Prostate gland (tissue), 2 donors: ENCODE data around the gene ERAL1. TPM values are rescaled to one million over a fixed set of nuclear protein-coding genes. Genes with fewer than 3 reads are reported as not detected.
"Not testable (repeated sequence)": the region's sequence is repeated elsewhere in the genome, so short reads cannot be mapped to it uniquely, and the experiment has no call there.

Experiments used
- DNase-seq: peaks from one replicate; pipeline ENCODE4 v3.0.0-alpha.2; 2019; ENCODE audit warnings: low spot score
- H3K27ac ChIP-seq, 2 donors: fragments of 200-600 bp; sonication (generic); 2 replicates each; pipeline ENCODE4 v1.5.1; 2017 to 2019
- H3K27me3 ChIP-seq: fragments of 200-600 bp; sonication (generic); replicated peaks from 2 replicates; pipeline ENCODE4 v1.5.1; 2019; ENCODE audit not compliant: insufficient read depth
- H3K36me3 ChIP-seq, 2 donors: fragments of 200-600 bp; sonication (generic); 1 replicate in 1 of 2; 2 replicates in 1 of 2; pipeline versions ENCODE4 v1.5.1 to v1.8.1; 2017 to 2019
- H3K4me1 ChIP-seq: fragments of 200-600 bp; sonication (generic); replicated peaks from 2 replicates; pipeline ENCODE4 v1.5.1; 2019
- H3K4me3 ChIP-seq, 2 donors: fragments of 200-600 bp; sonication (generic); 2 replicates each; pipeline ENCODE4 v1.5.1; 2017 to 2019
- H3K9me3 ChIP-seq: fragments of 200-600 bp; sonication (generic); 2 replicates; pipeline ENCODE4 v1.5.1; 2017
- CTCF ChIP-seq, 4 experiments: fragments of 200-600 bp in 2 of 4; fragments of 450-650 bp in 2 of 4; sonication (generic) in 2 of 4; IDR thresholded peaks; 1 replicate in 3 of 4; 2 replicates in 1 of 4; pipeline ENCODE4 v1.5.1; 2016 to 2019; ENCODE audit warnings: antibody characterized with exemption in 4 of 4, mild to moderate bottlenecking in 2 of 4, moderate library complexity in 2 of 4
- POLR2A ChIP-seq: fragments of 450-650 bp; IDR thresholded peaks from one replicate; pipeline ENCODE4 v1.6.1; 2016; ENCODE audit warnings: antibody characterized with exemption, mild to moderate bottlenecking
- POLR2AphosphoS5 ChIP-seq: sonication (generic); formaldehyde crosslinking; IDR thresholded peaks from one replicate; pipeline ENCODE4 v1.6.1; 2017; ENCODE audit warnings: antibody characterized with exemption
- WGBS: methylation state at CpG from one replicate; pipeline ENCODE4 v1.1.5; 2018; 5-methylcytosine and 5-hydroxymethylcytosine counted together
- intact Hi-C: fragments of 100-400 bp; cut with DNase I; formaldehyde crosslinking; loops from one replicate; pipeline ENCODE4 v1.14.2; 2022
- total RNA-seq, 2 donors: library from RNA; depleted of rRNA; stranded (reverse); fragments of >200 nt; gene quantifications; one replicate each; pipeline ENCODE4 v1.1.0, GENCODE V29; 2016

Gene ERAL1
- total RNA-seq, 2 donors from 2014 or later: 49.9 to 70.8 TPM

DNA sequence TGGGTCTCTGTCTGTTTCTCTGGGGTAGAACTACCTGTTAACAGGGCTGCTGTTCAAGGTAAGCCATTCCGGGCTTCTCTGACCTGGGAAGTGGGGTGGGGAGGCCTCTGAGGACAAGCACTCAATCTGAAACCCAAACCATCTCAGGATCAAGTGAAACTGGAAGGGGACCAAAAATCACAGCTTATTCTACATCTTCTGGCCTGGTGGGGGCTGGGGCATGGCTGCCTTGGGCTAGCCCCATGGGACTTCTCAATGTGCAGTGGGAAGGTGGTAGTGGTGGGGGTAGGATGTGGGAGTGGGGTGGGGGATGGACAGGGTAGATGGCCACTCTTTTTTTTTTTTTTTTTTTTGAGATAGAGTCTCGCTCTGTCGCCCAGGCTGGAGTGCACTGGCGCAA lies 37.2 kb downstream of the ERAL1 start:
- WGBS: 89% methylated on average over 4 of the region's 4 CpGs
- DNase-seq: no peak
- H3K4me3 ChIP-seq: no peak overlapping the region
- no peaks in the 10 kb centered on the region for H3K36me3 ChIP-seq
- no peaks in the 10 kb centered on the region for H3K27me3 ChIP-seq
- no peak for TF ChIP-seq CTCF (IDR thresholded peaks at IDR 0.05)
- no peak for TF ChIP-seq POLR2AphosphoS5
- no peak for TF ChIP-seq POLR2A
- peaks cover 4% of the 10 kb centered on the region for H3K4me1 ChIP-seq
- no peaks in the 10 kb centered on the region for H3K9me3 ChIP-seq
- intact Hi-C loops: no loop called here
- peak overlapping the region in 1 of 2 donors; percentile 17 for H3K27ac ChIP-seq

- 35% methylated on average over 16 of the region's 16 CpGs for WGBS
- Histone ChIP-seq H3K27ac (peak overlapping the region; percentile 82 to 87), H3K4me1 (peaks cover 11% of the 10 kb centered on the region)
- TF ChIP-seq POLR2AphosphoS5: peak; percentile 72
- intact Hi-C loops, H3K9me3 ChIP-seq, H3K36me3 ChIP-seq, H3K27me3 ChIP-seq, H3K4me3 ChIP-seq: not testable (repeated sequence)
- DNase-seq: peak; percentile 57
These were observed 38.7 kb downstream of the ERAL1 start for GRCh38 chr17:28893248-28894183.

- no peaks in the 10 kb centered on the region for H3K27me3 ChIP-seq
- H3K36me3 ChIP-seq: no peaks in the 10 kb centered on the region
- H3K4me1 ChIP-seq: peaks cover 13% of the 10 kb centered on the region
- no peak for DNase-seq
- no peaks in the 10 kb centered on the region for H3K9me3 ChIP-seq
- peak overlapping the region; percentile 96 to 97 for H3K27ac ChIP-seq
- 35% methylated on average over 3 of the region's 3 CpGs for WGBS
- intact Hi-C loops: loop anchor here (5.0 kb wide), 2 partner anchors 51 to 134 kb away; no protein-coding TSS in a partner anchor
- H3K4me3 ChIP-seq: peak overlapping the region; percentile 95 to 97
- TF ChIP-seq CTCF (IDR thresholded peaks at IDR 0.05) (no peak), POLR2AphosphoS5 (no peak), POLR2A (no peak)
These were observed 41.1 kb downstream of the ERAL1 start for GRCh38 chr17:28895794-28896447.

DNA sequence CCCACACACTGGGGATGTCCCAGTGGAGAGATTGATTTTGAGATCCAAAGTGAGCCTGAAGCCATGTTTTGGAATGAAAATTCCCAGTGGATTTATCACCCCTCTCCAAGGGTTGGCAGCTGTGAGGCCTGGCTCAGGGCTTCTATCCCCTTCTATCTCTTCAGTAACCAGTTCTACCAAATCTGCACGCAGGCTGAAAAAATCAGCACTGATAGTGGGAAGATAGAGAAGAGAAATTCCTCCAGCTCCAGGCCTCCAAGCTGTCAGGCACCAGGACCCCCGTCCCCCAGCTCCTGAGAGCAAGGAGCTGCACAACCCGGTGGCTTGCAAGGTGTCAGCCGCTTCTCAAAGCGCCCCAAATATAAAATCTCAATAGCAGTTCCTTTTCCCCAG lies 41.7 kb downstream of the ERAL1 start:
- WGBS: 7% methylated on average over 5 of the region's 5 CpGs
- Histone ChIP-seq H3K36me3 (no peaks in the 10 kb centered on the region), H3K27me3 (no peaks in the 10 kb centered on the region), H3K9me3 (no peaks in the 10 kb centered on the region), H3K4me3 (peak overlapping the region; percentile 95 to 97), H3K4me1 (peaks cover 18% of the 10 kb centered on the region), H3K27ac (peak overlapping the region; percentile 96 to 97)
- DNase-seq: no peak
- intact Hi-C loops: loop anchor here (5.0 kb wide), 2 partner anchors 51 to 134 kb away; no protein-coding TSS in a partner anchor
- TF ChIP-seq CTCF (IDR thresholded peaks at IDR 0.05) (no peak), POLR2AphosphoS5 (no peak), POLR2A (no peak)
